Retina (tissue), 1 donor: Measurements from ENCODE around the gene PALMD.
A peak's percentile ranks its signal among the peaks of the same experiment; 100 is the strongest.

Experiments used
- DNase-seq: peaks from one replicate; pipeline ENCODE4 v3.0.0-alpha.2; 2016

Gene PALMD

DNA sequence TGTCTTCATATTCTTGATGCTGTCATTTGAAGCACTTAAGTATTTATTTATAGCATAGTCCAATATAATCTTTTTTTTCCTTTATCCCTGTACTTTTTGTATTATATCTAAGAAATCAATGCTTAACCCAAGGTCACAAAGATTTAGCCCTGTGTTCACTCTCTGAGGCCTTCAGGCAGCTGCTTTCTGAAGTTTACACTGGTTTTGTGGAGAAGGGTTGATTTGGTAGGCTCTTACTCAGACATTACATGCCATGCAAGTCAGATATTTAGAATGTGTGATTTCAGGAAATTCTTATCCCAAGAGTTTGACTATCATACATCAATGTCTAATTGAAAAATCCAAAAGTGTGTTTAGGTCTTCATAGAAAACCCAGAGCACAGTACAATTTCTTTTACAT is 56.3 kb downstream of the PALMD start:
- no peak for DNase-seq

DNA sequence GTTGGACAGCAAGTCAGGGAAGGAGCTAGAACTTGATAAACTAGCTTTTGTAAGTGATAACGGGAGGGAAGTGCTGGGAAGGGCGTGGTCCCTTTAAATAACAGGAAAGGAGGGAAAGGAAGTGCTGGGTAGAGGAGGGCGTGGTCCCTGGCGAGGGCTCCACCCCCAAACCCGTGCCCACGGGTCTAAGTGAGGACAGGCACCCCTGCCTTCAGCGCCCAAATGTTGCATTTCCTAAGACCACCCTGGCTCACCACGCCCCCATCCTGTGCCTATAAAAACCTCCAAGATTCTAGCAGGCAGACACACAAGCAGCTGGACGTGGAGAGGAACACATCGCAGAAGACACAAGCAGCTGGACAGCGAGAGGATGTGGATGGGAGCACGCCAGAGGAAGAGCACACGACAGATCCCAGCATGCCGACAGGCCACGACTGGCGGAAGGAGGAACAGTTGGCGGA is 58.5 kb downstream of the PALMD start:
- DNase-seq: no peak

DNA sequence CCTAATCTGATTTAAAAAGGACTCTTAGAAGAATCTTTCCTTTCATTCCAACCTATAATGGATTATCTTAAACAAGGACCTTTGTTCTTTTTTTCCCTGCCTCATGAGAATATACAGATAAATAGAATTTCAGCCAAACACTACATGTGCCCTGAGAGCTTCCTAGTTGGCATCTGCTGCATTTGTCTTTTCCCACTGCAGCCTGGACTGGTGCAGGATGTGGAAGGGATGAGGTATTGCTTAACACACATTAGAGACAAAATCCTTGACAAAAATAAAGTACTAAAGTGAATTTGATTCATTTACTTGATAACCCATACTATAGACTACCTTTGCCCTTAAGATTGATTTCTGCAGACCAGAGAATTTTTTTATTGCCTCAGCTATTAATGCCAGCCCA is 59.5 kb downstream of the PALMD start:
- no peak for DNase-seq

DNA sequence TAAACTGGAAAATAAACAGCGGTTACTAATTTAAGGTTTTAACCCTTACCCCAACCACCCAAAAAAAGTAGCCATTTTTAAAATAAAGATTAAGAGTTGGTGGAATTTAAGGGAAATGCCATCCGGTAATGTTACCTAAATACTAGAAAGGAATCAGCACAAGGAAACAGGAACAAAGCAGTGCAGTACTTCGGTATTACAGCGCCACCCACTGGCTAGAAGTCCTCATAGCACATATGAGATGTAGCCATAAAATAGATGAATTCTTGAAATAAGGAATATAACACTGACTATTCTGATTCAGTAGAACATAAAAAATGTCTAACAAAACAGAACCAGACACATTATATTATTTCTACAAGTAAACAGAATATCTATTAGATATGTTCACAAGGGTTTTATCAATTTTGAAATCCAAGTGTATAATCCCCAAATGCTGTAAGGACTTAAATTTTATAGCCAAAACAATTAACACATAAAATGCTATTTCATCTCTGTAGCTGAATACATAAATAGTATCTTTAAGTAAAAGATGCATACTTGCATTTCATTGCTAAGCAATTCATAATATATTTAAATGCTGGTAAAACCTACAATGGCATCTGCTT is 61.7 kb downstream of the PALMD start:
- peak; percentile 68 for DNase-seq

DNA sequence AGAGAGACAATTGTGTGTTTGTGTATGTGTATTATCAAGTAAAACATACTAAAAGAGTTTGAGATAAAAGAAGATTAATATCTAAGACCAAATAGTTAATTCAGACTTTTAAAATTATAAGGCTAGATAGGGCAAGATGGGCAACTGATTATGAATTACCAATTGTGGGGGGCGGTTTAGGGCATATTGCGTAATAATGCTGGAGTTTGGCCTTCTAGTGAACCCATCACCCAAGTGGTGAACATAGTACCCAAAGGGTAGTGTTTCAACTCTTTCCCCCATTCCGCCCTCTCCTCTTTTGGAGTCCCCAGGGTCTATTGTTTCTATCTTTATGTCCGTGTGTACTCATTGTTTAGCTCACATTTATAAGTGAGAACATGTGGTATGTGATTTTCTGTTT is 65.1 kb downstream of the PALMD start:
- DNase-seq: no peak

DNA sequence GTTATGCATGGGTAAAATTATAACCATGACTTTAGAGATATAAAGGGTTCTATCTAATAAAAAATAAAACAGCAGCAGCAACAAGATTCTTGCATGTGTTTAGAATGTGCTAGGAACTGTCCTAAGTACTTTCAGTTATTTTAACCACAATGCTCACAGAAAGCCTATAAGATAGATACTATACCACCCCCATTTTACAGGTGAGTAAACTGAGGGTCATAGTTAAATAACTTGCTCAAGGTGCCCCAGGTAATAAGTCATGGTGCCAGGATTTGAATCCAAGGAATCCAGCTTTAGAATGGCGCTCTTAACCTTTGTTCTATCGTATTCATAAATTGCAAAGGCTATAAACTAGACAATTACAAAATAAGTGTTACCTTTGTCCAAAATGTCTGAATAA is 67.1 kb downstream of the PALMD start:
- no peak for DNase-seq

DNA sequence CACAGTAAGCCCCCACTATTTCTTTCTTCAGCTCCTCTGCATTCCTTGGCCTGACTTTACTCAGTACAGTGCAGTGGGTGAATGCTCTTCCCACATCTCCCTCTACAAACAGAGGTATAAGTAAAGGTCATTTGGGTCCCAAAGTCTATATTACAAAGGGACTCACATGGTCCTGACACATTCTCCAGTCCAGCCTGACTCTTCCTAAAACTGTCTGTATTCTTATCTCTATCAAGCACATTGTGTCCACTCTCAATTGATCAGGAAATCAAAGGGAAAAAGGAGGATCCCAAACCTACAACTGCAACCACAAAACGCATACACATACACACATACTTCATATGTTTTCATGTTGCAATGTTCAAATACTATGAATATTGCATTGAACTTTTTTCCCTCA is 71.1 kb downstream of the PALMD start:
- no peak for DNase-seq

DNA sequence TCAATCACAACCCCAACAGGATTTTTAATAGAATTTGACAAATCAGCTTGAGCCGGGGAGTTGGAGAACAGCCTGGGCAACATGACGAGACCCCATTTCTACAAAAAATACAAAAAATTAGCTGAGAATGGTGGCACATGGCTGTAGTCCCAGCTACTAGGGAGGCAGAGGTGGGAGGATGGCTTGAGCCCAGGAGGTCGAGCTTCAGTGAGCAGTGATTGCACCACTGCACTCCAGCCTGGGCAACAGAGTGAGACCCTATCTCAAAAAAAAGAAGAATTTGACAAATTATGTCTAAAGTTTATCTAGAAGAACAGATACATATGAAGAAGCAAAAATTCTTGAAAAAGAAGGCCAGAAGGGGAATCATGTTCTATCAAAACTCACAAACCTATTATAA is 77.3 kb downstream of the PALMD start:
- DNase-seq: no peak

DNA sequence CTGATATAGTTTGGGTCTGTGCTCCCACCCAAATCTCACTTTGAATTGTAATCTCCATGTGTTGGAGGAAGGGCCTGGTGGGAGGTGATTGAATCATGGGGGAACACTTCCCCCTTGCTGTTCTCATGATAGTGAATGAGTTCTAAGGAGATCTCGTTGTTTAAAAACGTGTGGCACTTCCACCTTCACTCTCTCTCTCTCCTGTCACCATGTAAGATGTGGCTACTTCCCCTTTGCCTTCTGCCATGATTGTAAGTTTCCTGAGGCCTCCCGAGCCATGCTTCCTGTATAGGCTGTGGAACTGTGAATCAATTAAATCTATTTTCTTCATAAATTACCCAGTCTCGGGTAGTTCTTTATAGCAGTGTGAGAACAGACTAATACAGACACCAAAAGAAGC is 80.1 kb downstream of the PALMD start:
- no peak for DNase-seq

DNA sequence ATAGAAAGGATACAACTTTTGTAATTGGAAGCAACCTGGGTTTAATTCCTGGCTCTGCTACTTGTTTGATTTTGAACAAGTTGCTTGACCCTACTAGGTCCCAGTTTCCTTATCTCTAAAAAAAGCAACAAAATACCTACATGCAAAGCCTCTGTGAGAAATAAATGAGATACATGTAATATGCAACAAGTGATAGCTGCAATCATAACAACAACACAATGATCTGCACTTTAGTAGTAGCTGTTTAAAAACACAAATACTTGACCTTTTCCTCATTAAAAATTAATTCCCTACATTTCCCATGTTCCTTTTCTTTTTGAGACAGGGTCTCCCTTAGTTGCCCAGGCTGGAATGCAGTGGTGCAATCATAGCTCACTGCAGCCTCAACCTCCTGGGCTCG is 80.5 kb downstream of the PALMD start:
- no peak for DNase-seq

DNA sequence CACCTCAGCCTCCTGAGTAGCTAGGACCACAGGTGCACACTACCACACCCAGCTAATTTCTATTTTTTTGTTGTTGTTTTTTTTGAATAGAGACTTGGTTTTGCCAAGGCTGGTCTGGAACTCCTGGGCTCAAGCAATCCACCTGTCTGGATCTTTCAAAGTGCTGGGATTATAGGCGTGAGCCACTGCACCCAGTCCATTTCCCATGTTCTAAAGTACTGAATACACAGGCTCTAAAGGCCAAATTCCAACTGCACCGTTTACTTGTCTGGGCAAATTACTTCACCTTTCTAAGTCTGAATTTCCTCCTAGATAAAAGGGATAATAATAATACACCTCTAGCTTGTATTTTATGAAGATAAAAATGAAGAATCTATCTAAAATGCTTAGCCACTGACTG is 80.9 kb downstream of the PALMD start:
- no peak for DNase-seq

DNA sequence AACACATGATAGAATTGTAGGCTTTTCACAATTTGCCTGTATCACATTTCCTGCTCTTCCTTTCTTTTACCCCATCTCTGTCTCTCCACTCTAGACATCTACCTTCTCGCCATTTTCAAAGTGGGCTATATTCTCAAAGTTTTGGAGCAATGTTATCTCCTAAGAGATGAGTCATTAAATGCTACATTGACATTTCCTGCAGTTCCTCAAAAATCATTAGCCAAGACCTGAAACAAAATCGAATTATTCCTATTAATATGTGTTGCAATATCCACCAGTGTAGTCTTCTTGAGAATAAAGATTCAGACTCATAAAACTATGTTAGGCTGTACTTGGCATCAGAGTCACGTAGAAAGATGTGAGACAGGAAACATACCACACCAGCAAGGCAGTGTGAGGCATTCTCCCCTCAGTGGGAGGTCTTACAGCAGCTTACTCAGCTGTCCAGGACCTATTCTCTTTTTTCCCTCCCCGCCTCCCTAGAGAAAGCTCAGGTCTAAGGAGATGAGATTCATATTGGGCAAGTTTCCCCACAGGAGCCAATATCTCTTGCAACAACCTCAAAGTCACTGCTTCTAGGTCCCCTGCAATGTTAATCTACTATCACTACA is 81.8 kb downstream of the PALMD start:
- no peak for DNase-seq

DNA sequence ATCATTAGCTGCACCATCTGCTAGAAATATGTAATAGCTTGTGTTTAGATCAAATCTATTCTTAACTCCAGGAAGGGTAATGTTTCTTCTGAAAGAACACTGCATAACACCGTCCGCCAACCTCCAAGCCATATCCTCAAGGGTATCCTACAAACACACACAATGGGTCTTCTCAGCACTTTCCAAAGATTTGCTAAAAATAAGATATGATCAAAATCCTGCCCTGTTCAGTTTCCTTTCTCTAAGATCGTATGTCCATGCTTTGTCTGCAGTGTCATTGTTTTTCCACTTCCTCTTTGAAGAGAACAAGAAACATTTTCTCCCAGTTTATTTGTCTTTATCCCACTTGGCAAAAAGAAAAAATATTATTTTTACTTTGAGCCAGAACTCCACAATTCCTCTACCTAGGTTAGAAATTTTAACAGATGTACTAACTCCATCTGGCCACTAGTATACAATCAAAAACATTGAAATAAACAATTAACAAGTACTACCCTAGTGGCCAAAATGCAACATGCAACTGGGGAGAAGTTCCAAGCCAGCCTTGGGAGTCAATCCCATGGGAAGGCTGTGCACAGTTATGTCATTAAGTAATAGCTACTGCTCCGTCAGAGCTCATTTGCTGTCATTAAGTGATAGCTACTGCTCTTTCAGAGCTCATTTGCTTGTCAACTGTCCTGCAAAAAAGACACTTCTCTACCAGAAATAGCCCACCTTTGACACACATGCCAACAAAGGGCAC is 82.8 kb downstream of the PALMD start:
- no peak for DNase-seq

DNA sequence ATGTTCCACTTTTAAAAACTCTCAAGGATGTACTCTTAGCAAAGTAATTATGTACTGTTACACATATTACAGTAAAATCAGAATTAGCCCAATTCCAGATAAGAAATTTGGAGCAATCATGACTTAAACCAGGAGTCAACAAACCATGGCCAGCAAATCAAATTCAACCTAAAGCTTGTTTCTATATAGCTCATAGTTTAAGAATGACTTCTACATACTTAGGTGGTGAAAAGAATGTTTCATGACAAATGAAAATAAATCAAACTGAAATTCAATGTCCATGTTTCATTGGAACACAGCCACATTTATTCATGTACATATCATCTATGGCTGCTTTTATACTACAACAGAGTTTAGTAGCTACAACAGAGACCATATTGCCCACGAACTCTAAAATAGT is 85.5 kb downstream of the PALMD start:
- DNase-seq: no peak

DNA sequence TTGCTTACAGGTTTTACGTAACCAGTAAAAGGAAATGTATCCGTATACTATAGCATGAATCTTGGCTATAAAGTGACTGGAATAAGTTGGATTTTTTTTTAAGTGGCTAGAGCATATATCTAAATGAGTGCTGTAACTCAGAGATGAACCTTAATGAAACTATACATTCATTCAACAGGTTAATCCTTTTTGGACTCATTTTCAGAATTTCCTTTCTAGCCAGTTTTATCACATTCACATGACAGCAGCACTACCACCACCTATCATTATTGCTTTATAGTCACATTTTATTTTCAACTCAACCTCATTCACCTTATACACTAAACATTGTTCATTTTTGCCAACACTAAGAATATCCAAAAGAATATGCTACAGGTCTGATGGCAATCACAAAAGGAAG is 89.9 kb downstream of the PALMD start:
- no peak for DNase-seq

DNA sequence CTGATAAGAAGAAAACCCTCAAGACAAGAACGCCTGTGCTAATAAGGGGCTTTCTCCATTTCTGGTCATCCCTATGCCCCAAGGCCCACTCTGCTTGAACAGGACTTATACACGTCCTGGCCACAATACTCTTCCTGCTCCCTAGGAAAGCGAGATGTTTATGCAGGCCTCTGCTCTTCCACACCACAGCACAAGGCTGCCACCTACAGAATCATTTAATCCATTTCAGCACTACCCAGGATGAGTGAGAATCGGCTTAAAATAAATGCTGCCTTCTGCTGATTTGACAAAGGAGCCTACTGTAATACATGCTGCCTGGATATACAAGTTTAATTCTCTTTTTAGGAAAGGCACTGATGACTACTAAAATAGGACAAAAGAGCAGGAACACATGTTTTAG is 91.1 kb downstream of the PALMD start:
- peak; percentile 18 for DNase-seq

DNA sequence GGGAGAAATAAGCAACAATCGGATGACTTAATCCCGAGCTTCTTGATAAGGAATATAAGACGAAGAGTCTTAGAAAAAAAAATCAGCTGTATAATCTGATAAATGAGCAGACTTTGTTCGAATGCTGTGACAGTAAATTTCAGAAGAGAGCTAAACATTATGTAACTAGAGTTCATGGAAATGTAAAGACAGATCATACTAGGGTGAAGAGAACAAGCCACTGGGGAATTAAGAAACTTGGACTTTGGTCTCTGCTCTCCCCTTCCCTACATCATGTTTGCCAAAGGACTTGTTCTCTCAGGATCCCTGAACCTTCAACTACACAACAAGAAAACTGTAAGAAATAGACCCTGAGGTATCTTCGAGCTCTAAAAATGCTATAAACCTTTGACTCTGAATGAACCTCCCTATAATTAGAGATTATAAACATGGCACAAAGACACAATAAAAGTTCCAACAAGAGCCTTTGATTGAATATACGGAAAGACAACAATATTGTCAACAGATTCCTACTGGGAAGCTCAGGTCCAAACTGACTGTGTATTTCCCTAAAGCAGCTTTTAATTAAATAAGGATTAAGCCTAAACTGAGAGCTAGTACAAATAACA is 93.0 kb downstream of the PALMD start:
- no peak for DNase-seq

DNA sequence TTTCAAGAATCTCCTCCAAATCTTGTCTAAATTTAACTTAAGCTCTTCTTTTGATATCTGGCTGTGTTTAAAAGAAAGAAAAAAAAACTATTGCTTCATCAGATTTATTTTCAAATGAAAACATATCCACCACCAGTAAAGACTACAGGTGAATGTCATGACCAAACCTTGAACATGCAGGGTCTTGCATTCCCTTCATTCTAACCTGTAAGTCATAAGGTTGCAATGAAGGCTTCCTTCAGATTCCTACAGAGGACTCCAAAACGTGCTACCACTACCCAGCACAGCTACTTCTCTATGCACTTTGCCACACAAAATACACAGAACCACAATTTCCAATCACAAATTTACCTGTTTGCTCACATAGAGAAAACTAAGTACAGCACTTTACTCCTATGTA is 94.2 kb downstream of the PALMD start:
- no peak for DNase-seq
